ENCODE results near the gene SFT2D2.

GRCh38 chr1:168259567-168259966 is 33.8 kb downstream of the SFT2D2 start:
- no peak for TF ChIP-seq POLR2AphosphoS5 (IDR thresholded peaks at IDR 0.05; ENCODE audit: low read depth, low read length)
- no peak for TF ChIP-seq TAF1 (IDR thresholded peaks at IDR 0.05; ENCODE audit: borderline replicate concordance, low read depth, low read length)
